Stimulated activated CD8-positive, alpha-beta memory T cell treated with anti-CD3 and anti-CD28 coated beads, Interleukin-7, amount 100 ng/mL, for 48 hours (primary cell): ENCODE measurements around the gene GABPA.

Experiments used
- DNase-seq, 2 donors: peaks; one replicate each; pipeline ENCODE4 v3.0.0-alpha.2; 2020; ENCODE audit warnings: low read depth in 1 of 2; ENCODE audit errors: extremely low read depth in 1 of 2

GABPA gene

DNA sequence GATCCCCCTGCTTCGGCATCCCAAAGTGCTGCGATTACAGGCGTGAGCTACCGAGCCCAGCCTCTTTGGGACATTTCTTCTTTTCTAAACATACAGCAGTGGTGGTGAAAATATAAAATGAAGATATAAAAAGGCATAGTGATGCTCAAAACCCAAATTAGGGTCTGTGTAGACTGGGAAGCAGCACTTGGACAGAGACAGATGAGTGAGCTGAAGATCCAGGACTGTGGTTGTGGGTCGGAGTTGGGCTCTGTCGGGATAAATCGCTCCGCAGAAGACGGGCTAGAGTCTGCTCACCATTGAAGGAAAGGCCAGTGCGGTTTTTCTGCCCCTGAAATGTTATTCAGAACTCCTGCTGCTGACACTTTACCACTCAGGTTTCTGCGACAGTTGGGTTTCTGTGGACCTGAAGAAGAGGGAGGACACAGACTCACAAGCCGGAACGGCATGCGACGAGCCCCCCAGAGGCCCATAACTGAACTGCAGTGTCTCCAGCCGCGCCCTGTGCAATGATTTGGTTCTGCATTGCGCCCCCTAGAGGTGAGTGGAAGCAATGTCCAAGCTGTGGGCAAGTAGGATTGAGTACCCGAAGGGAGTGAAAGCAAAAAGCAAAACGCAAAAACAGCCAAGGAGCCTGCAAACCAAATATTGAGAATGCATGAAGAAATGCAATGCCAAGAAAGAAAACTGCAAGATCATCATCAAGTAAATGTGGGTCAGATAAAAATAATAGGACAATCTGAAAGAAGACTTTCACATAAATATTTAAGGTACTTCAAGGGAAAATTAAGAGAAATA, 66.6 kb downstream of the GABPA start:
- DNase-seq = peak; percentile 61 to 83

DNA sequence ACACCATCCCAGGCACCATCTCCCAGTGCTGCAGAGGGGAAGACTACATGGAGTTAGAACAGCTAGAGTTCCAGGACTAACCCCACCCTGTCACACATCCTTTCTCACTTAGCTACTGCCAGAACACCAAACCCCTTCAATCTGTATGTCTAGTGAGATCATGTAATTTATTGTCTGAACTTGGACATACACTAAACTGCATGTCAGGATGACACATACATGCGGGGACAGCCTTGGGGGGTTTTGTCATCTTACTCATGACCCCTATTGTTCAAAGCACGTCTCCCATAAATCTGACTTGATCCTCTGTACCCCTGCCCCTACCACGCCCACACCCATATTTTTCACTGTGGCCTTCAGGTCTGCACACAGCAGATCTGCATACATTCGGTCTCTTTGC, 71.3 kb downstream of the GABPA start:
- no peak for DNase-seq

DNA sequence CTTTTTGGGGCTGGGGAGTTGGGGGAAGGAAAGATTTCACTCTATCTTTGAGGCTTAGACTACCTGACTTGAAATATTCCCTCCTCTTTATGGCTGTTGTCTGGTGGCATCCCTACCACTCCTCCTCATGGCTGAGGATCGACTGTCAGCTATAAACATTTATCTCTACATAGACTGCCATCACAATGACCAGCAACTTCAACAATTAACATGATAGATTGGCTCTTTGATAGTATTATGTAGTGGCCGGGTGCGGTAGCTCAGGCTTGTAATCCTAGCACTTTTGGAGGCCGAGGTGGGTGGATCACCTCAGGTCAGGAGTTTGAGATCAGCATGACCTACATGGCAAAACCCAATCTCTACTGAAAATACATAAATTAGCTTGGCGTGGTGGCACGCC, 72.4 kb downstream of the GABPA start:
- DNase-seq = no peak

DNA sequence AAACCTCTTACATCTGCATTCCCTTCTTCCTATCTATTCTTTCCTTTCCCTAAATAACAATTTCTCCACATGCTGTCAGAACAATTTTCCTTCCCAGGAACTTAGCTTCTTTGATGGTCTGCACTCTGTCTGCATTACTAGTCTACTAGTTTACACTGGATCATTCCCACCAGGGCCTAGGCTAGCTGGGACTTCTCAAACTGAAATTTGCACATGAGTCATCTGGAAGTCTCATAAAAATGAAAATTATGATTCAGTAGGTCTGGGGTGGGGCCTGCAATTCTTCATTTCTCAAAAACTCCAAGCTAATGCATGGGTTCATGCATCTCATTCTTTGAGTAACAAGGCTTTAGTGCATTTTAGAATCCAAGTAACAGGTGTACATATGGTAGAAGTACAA, 74.2 kb downstream of the GABPA start:
- no peak for DNase-seq

DNA sequence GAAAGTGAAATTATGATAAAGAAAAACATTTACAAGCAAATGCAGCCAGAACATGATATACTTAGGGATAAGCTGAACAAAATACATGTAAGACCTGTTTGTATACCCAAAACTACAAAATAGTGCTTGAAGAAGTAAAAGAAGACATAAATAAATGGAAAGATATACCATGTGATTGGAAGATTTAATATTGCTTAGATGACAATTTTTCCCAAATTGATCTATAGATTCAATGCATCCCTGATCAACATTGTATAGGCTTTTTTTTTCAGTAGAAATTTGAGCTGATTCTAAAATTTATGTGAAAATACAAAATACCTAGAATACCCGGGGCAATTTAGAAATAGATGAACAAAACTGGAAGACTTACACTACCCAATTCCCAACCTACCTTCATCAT, 76.4 kb downstream of the GABPA start:
- DNase-seq = no peak

DNA sequence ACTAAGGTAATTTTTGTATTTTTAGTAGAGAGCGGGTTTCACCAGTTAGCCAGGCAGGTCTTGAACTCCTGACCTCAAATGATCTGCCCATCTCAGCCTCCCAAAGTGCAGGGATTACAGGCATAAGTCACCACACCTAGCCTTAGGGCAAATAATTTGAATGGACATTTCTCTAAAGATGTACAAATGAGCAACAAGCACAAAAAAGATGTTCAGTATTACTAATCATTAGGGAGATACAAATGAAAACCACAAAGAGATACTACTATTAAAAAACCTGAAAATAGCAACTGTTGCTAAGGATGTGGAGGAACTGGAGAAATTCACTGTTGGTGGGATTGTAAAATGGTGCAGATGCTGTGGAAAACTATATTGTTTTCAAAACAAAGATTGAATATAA, 79.1 kb downstream of the GABPA start:
- no peak for DNase-seq

DNA sequence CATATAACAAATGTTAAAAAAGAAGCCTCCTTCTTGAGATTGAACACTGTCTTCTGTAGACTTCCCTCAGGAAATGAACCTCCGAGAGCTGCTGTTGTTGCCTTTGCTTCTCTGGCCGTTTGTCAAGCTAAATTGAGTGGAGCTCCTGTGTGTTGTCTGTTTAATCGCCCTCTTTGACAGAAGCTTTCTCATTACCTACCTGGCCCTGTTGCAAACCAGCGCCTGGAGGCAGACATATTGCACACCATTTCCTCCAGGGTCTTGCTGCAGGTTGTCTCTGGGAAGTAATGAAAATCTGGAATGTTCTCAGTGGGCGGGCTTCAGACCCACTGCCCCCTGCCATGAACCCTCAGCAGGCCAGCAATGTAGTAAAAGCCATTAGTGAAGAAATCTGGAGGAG, 83.3 kb downstream of the GABPA start:
- DNase-seq = no peak

DNA sequence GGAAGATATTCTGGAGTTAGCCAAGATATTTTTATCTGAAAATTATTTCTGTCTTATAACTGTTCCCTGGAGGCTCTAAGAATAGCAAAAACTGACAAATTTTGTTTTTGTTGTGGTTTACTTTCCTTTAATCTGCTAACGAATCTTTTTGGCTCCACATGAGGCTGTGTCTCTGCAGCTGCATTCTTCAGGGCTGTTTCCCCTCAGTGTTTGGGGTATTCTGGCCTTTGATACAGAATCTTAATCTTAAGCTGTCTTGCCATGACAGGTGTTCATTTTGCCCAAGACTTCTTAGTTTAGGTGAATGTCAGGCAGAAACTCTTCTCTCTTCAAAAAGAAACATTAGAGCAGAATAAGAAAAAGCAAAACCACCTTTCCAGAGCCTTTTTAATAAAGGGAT, 83.8 kb downstream of the GABPA start:
- DNase-seq = no peak
